Breast epithelium (tissue), 3 donors: ENCODE results near the gene BMP2K.

Experiments
- POLR2A ChIP-seq: fragments of 450-650 bp; IDR thresholded peaks from one replicate; pipeline ENCODE4 v1.6.1; 2016; ENCODE audit warnings: antibody characterized with exemption, mild to moderate bottlenecking, moderate library complexity
- POLR2AphosphoS5 ChIP-seq, 3 donors: sonication (generic); formaldehyde crosslinking; IDR thresholded peaks; one replicate each; pipeline ENCODE4 v1.6.1; 2017; ENCODE audit warnings: antibody characterized with exemption in 3 of 3
- TF ChIP-seq, protein P1 (sequence below), 3 donors: fragments of 450-650 bp; IDR thresholded peaks; one replicate each; pipeline ENCODE4 v1.5.1; 2016 to 2017; ENCODE audit warnings: antibody characterized with exemption in 3 of 3, mild to moderate bottlenecking in 3 of 3, moderate library complexity in 3 of 3

- TF ChIP-seq POLR2AphosphoS5 (IDR thresholded peaks at IDR 0.05) (no peak), POLR2A (no peak)
- TF ChIP-seq, protein P1, sequence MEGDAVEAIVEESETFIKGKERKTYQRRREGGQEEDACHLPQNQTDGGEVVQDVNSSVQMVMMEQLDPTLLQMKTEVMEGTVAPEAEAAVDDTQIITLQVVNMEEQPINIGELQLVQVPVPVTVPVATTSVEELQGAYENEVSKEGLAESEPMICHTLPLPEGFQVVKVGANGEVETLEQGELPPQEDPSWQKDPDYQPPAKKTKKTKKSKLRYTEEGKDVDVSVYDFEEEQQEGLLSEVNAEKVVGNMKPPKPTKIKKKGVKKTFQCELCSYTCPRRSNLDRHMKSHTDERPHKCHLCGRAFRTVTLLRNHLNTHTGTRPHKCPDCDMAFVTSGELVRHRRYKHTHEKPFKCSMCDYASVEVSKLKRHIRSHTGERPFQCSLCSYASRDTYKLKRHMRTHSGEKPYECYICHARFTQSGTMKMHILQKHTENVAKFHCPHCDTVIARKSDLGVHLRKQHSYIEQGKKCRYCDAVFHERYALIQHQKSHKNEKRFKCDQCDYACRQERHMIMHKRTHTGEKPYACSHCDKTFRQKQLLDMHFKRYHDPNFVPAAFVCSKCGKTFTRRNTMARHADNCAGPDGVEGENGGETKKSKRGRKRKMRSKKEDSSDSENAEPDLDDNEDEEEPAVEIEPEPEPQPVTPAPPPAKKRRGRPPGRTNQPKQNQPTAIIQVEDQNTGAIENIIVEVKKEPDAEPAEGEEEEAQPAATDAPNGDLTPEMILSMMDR (IDR thresholded peaks at IDR 0.05), result no peak
These were observed 184.8 kb downstream of the BMP2K start for GRCh38 chr4:78960926-78961325.
